Osteocyte (in vitro differentiated cells): ENCODE data around the gene HIPK2. TPM values are rescaled to one million over a fixed set of nuclear protein-coding genes. Genes with fewer than 3 reads are reported as not detected.

Source experiments
- DNase-seq: peaks from one replicate; pipeline ENCODE4 v3.0.0; 2021; ENCODE audit warnings: mixed read lengths; ENCODE audit not compliant: unreplicated experiment; ENCODE audit errors: extremely low spot score
- H3K27ac Mint-ChIP-seq: one replicate; pipeline ENCODE4 v1.8.0; 2021; ENCODE audit warnings: mild to moderate bottlenecking, mixed read lengths; ENCODE audit not compliant: unreplicated experiment
- H3K27me3 Mint-ChIP-seq: one replicate; pipeline ENCODE4 v1.8.0; 2021; ENCODE audit warnings: mixed read lengths; ENCODE audit not compliant: unreplicated experiment
- H3K36me3 Mint-ChIP-seq: one replicate; pipeline ENCODE4 v1.8.0; 2021; ENCODE audit warnings: mixed read lengths; ENCODE audit not compliant: unreplicated experiment
- H3K4me1 Mint-ChIP-seq: one replicate; pipeline ENCODE4 v1.8.0; 2021; ENCODE audit warnings: mixed read lengths; ENCODE audit not compliant: unreplicated experiment
- H3K4me3 Mint-ChIP-seq: one replicate; pipeline ENCODE4 v1.8.0; 2021; ENCODE audit warnings: mild to moderate bottlenecking, moderate library complexity, mixed read lengths; ENCODE audit not compliant: unreplicated experiment
- H3K9me3 Mint-ChIP-seq: one replicate; pipeline ENCODE4 v1.8.0; 2021; ENCODE audit warnings: mixed read lengths; ENCODE audit not compliant: unreplicated experiment
- CTCF ChIP-seq: fragments of 200-600 bp; sonication (generic); IDR thresholded peaks from 2 replicates; pipeline ENCODE4 v1.5.0; 2021; ENCODE audit warnings: antibody characterized with exemption, mild to moderate bottlenecking, moderate library complexity
- total RNA-seq: library from RNA; stranded (reverse); gene quantifications from 2 replicates; pipeline ENCODE4 v1.2.1, GENCODE V29; 2021

HIPK2 gene
- total RNA-seq, 1 donor from 2014 or later, result 90.8 TPM

DNA sequence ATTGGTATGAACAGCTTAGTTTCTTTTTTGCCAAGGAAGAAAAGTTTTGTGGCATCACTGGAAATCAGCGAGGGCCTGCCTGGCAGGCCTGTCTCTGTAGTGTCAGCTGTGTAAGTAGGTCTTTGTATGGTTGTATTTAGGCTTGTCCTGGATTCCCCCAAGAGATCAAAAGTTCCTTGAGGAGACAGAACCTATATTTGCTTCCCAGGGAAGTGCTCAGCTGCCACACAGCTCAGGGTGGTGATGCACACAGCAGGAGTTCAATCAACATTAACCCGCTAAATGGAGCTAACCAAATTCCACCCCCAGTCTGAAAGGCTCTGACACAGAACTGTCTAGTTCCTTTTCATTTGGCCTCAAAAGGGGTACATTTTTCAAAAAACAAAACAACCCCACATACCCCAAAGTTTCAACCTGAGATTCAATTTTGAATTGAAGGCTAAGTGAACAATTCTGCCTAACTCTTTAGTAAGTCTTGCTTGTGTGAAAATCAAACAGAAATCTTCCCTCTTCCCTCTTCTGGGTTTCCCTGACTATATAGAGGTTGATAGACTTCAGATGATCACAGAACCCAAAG lies 129.9 kb downstream of the HIPK2 start:
- H3K36me3 Mint-ChIP-seq, result peaks cover 4% of the 10 kb centered on the region
- H3K4me1 Mint-ChIP-seq, result peaks cover 63% of the 10 kb centered on the region
- H3K27ac Mint-ChIP-seq, result peak overlapping the region; percentile 83
- no peaks in the 10 kb centered on the region for H3K9me3 Mint-ChIP-seq
- no peak for DNase-seq
- TF ChIP-seq CTCF, result no peak
- no peak overlapping the region for H3K4me3 Mint-ChIP-seq
- H3K27me3 Mint-ChIP-seq, result no peaks in the 10 kb centered on the region

- no peak for TF ChIP-seq CTCF
- Mint-ChIP-seq H3K27me3 (no peaks in the 10 kb centered on the region), H3K9me3 (no peaks in the 10 kb centered on the region), H3K27ac (peak overlapping the region; percentile 83), H3K4me1 (peaks cover 62% of the 10 kb centered on the region), H3K4me3 (no peak overlapping the region), H3K36me3 (peaks cover 9% of the 10 kb centered on the region)
- no peak for DNase-seq
Measured at GRCh38 chr7:139647085-139647484, 130.7 kb downstream of the HIPK2 start.

DNA sequence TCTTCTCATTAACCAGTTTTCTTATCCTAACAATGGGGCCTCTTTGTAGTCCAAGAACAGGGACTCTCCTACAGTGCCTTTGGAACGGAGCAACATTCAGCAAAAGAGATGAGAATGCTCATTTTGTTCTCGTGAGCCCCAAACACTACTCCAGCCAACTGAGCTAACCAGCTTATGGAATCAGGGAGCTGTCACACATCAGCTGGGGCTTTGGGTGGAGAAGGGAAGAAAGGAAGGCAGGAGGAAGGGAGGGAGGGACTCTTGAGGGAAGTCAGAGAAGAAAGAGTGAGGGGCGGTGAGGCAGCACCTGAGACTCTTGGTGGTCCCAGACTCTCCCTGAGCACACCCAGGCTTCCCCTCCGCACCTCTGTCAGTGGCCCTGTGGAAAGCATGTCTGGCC lies 131.2 kb downstream of the HIPK2 start:
- Mint-ChIP-seq H3K36me3 (peaks cover 10% of the 10 kb centered on the region), H3K4me3 (no peak overlapping the region), H3K27me3 (no peaks in the 10 kb centered on the region), H3K9me3 (no peaks in the 10 kb centered on the region), H3K4me1 (peaks cover 60% of the 10 kb centered on the region), H3K27ac (peak overlapping the region; percentile 73)
- DNase-seq, result no peak
- no peak for TF ChIP-seq CTCF

DNA sequence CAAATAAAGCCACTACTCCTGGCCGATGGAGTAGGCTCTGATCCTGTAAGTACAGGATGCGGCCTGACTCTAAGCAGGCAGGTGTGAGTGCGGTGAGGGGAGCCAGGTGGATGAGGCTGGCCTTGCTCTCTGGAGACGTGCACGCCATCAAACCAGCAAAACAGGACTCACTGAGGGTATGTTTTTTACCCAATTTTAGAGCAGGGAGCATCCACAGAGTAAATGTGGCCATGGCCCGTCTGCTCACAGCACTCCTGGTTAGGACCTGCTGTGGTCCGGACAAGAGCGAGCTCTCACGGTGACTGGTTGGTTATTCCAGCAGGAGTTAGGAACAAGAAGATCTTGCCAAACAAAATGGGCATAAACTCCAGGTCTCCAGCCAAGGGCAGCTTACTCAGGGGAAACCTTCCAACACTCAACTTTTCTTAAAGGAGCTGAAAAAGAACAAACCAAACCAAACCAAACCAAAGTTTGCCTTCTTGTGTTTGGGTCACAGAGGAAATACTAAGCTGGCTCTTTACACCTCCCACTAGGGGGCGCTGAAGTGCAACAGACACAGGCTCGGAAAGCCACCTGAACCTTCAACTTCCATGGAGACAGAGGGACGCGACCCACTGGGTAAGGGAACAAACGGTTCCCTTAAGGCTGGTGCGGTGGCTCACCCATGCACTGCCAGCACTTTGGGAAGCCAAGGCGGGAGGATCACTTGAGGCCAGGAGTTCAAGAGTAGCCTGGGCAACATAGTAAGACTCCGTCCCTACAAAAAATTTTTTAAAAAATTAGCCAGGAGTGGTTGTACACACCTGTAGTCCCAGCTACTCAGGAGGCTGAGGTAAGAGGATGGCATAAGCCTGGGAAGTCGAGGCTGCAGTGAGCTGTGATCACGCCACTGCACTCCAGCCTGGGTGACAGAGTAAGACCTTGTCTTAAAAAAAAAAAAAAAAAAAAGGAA lies 131.9 kb downstream of the HIPK2 start:
- peak; percentile 93 for DNase-seq
- peak overlapping the region; percentile 48 for H3K27ac Mint-ChIP-seq
- H3K27me3 Mint-ChIP-seq, result no peaks in the 10 kb centered on the region
- TF ChIP-seq CTCF, result peak; percentile 95
- peaks cover 52% of the 10 kb centered on the region for H3K4me1 Mint-ChIP-seq
- peaks cover 10% of the 10 kb centered on the region for H3K36me3 Mint-ChIP-seq
- no peak overlapping the region for H3K4me3 Mint-ChIP-seq
- H3K9me3 Mint-ChIP-seq, result no peaks in the 10 kb centered on the region

DNA sequence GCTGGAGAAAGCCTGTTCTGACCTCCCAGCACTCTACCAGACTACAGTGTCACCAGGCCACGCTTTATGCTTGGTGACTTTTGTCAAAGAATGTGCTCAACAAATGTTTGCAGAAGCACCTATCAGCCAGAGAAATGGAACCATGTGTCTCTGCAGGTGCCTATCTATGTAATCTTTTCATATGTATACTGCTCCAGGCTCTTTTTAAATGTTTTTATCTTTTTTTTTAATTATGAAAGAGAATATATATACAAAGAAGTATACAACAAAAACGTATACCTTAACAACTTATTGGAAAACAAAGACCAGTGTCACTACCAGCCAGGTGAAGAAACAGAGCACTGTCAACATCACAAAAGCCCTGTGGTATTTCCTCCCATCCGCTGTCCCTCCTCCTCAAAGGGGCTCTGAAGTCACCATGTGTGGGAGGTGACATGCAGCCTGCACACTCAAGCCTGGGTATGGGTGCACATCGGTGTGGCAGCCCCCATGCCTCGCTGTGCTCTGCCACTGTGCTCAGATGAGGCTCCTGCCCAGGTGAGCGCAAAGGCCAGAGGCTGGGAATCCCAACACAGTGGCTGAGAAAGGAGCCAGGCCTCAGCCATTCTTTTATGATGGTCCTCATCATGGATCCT lies 133.7 kb downstream of the HIPK2 start:
- Mint-ChIP-seq H3K27ac (no peak overlapping the region), H3K36me3 (peaks cover 17% of the 10 kb centered on the region)
- no peak for TF ChIP-seq CTCF

More for the DNA sequence above, 133.7 kb downstream of the HIPK2 start:
- Mint-ChIP-seq H3K9me3 (no peaks in the 10 kb centered on the region), H3K4me3 (no peak overlapping the region), H3K4me1 (peaks cover 39% of the 10 kb centered on the region), H3K27me3 (no peaks in the 10 kb centered on the region)
- DNase-seq, result no peak
